HepG2 (cell line): ENCODE data around the gene SLC12A5. TPM values are rescaled to one million over a fixed set of nuclear protein-coding genes. Genes with fewer than 3 reads are reported as not detected.
A peak's percentile ranks its signal among the peaks of the same experiment; 100 is the strongest.

ENCODE experiments used
- CCAR2 ChIP-seq: fragments of 200-400 bp; formaldehyde crosslinking; optimal IDR thresholded peaks from 2 replicates; pipeline ENCODE3; 2018; ENCODE audit warnings: low read depth, mild to moderate bottlenecking, low read length, moderate library complexity
- ELF4 ChIP-seq: sonication (generic); formaldehyde crosslinking; IDR thresholded peaks from 2 replicates; pipeline ENCODE4 v1.5.0; 2020; ENCODE audit warnings: missing genetic modification reagents, mild to moderate bottlenecking, moderate library complexity, borderline replicate concordance
- KMT2B ChIP-seq: IDR thresholded peaks from 2 replicates; pipeline ENCODE4 v1.6.1; 2016; ENCODE audit warnings: missing genetic modification reagents, missing compliant biosample characterization
- MAFG ChIP-seq: sonication (generic); formaldehyde crosslinking; IDR thresholded peaks from 2 replicates; pipeline ENCODE4 v1.5.1; 2020; ENCODE audit warnings: mild to moderate bottlenecking, missing genetic modification reagents
- MTERF4 ChIP-seq: sonication (generic); formaldehyde crosslinking; IDR thresholded peaks from 2 replicates; pipeline ENCODE4 v1.8.0; 2023; ENCODE audit warnings: mild to moderate bottlenecking, missing genetic modification reagents
- NFE2L2 ChIP-seq: fragments of 150-350 bp; IDR thresholded peaks from 2 replicates; pipeline ENCODE4 v1.6.1; 2014; ENCODE audit warnings: low read length
- ONECUT2 ChIP-seq: sonication (generic); formaldehyde crosslinking; IDR thresholded peaks from 2 replicates; pipeline ENCODE4 v1.4.0; 2020; ENCODE audit warnings: missing genetic modification reagents
- PRDM15 ChIP-seq: sonication (generic); formaldehyde crosslinking; IDR thresholded peaks from 2 replicates; pipeline ENCODE4 v1.4.0; 2020; ENCODE audit warnings: missing genetic modification reagents
- RCOR2 ChIP-seq: IDR thresholded peaks from 2 replicates; pipeline ENCODE4 v1.6.1; 2016; ENCODE audit warnings: missing biosample characterization, missing genetic modification reagents
- RFX5 ChIP-seq: IDR thresholded peaks from 2 replicates; pipeline ENCODE4 v1.6.1; 2011; ENCODE audit warnings: low read depth, low read length, improper control_type of control experiment
- SMYD3 ChIP-seq: sonication (generic); formaldehyde crosslinking; IDR thresholded peaks from 2 replicates; pipeline ENCODE4 v1.8.1; 2023; ENCODE audit warnings: mild to moderate bottlenecking, missing genetic modification reagents
- SP4 ChIP-seq: sonication (generic); formaldehyde crosslinking; IDR thresholded peaks from 2 replicates; pipeline ENCODE4 v1.8.1; 2023; ENCODE audit warnings: mild to moderate bottlenecking, missing genetic modification reagents
- TEAD3 ChIP-seq: optimal IDR thresholded peaks from 2 replicates; pipeline ENCODE3; 2016; ENCODE audit warnings: borderline replicate concordance
- YY1 ChIP-seq: IDR thresholded peaks from 2 replicates; pipeline ENCODE4 v1.6.1; 2011; ENCODE audit warnings: low read length, low read depth, moderate library complexity, mild to moderate bottlenecking; ENCODE audit not compliant: insufficient read depth, insufficient replicate concordance
- ZBTB1 ChIP-seq: sonication (generic); formaldehyde crosslinking; IDR thresholded peaks from 2 replicates; pipeline ENCODE4 v1.4.0; 2020; ENCODE audit warnings: missing genetic modification reagents, borderline replicate concordance
- ZBTB8A ChIP-seq: sonication (generic); formaldehyde crosslinking; IDR thresholded peaks from 2 replicates; pipeline ENCODE4 v1.4.0; 2020; ENCODE audit warnings: mild to moderate bottlenecking, low read depth, missing genetic modification reagents, borderline replicate concordance
- ZFP36 ChIP-seq: fragments of 150-350 bp; IDR thresholded peaks from 2 replicates; pipeline ENCODE4 v1.6.1; 2018; ENCODE audit warnings: borderline replicate concordance, low read length, low read depth; ENCODE audit not compliant: partially characterized antibody
- ZFP36L2 ChIP-seq: sonication (generic); formaldehyde crosslinking; IDR thresholded peaks from 2 replicates; pipeline ENCODE4 v1.4.0; 2020; ENCODE audit warnings: missing genetic modification reagents
- ZNF256 ChIP-seq: sonication (generic); formaldehyde crosslinking; conservative IDR thresholded peaks from 2 replicates; pipeline ENCODE4 v1.4.0; 2020; ENCODE audit warnings: missing genetic modification reagents
- ZNF264 ChIP-seq: sonication (generic); formaldehyde crosslinking; IDR thresholded peaks from 2 replicates; pipeline ENCODE4 v1.4.0; 2020; ENCODE audit warnings: missing genetic modification reagents
- ZNF34 ChIP-seq: sonication (generic); formaldehyde crosslinking; IDR thresholded peaks from 2 replicates; pipeline ENCODE4 v1.4.0; 2020; ENCODE audit warnings: mild to moderate bottlenecking, missing genetic modification reagents, borderline replicate concordance
- ZNF549 ChIP-seq: sonication (generic); formaldehyde crosslinking; IDR thresholded peaks from 2 replicates; pipeline ENCODE4 v1.5.0; 2020; ENCODE audit warnings: missing genetic modification reagents
- ZNF563 ChIP-seq: sonication (generic); formaldehyde crosslinking; IDR thresholded peaks from 2 replicates; pipeline ENCODE4 v1.8.0; 2022; ENCODE audit warnings: mild to moderate bottlenecking, moderate library complexity, missing genetic modification reagents
- ZNF605 ChIP-seq: sonication (generic); formaldehyde crosslinking; IDR thresholded peaks from 2 replicates; pipeline ENCODE4 v1.8.0; 2022; ENCODE audit warnings: mild to moderate bottlenecking, missing genetic modification reagents
- ZNF720 ChIP-seq: sonication (generic); formaldehyde crosslinking; IDR thresholded peaks from 2 replicates; pipeline ENCODE4 v1.4.0; 2020; ENCODE audit warnings: missing genetic modification reagents
- polyA plus RNA-seq, 8 experiments: library from polyadenylated mRNA; depleted of rRNA in 3 of 8; stranded (reverse) in 7 of 8; unstranded in 1 of 8; fragments of >200 nt; fragmentation: Illumina TruSeq in 4 of 8; extraction: Trizol in 4 of 8; gene quantifications; 2 replicates each; pipeline versions ENCODE4 v1.2.1 to v1.2.3, GENCODE V29; 2011 to 2016; ENCODE audit warnings: low read depth in 4 of 8, missing spikeins in 1 of 8, mixed read lengths in 1 of 8; ENCODE audit not compliant: insufficient read depth in 1 of 8
- total RNA-seq, 5 experiments: library from RNA; depleted of rRNA; stranded (reverse); fragments of >200 nt; fragmentation: Illumina TruSeq; extraction: Trizol; gene quantifications; 2 replicates each; pipeline ENCODE4 v1.2.3, GENCODE V29; 2016; ENCODE audit warnings: low read depth in 1 of 5
- TF ChIP-seq, protein P1 (sequence below): sonication (generic); formaldehyde crosslinking; IDR thresholded peaks from 2 replicates; pipeline ENCODE4 v1.5.0; 2020; ENCODE audit warnings: missing genetic modification reagents

Gene SLC12A5
- total and polyA plus RNA-seq, 2 of the 13 experiments (the other 11 are each of a cell fraction or from before 2014, with no cell fraction given) = 4.3 to 5.4 TPM

- TF ChIP-seq RFX5 (no peak), ZNF563 (CRISPR knock-in tag) (no peak), RCOR2 (CRISPR knock-in tag) (no peak), ZNF605 (peak; percentile 51; the same call in 1 of the 2 replicates), PRDM15 (CRISPR knock-in tag) (peak; percentile 39; the same call in 1 of the 2 replicates), ZNF720 (CRISPR knock-in tag) (no peak), ZNF549 (CRISPR knock-in tag) (no peak), ZBTB8A (CRISPR knock-in tag) (no peak), KMT2B (CRISPR knock-in tag) (0 out of 2 replicates have a peak, but pooled peaks have one; percentile 36), ZFP36 (no peak), NFE2L2 (no peak), SMYD3 (CRISPR knock-in tag) (no peak), TEAD3 (no peak), ZFP36L2 (CRISPR knock-in tag) (peak; percentile 88; the same call in 1 of the 2 replicates), ONECUT2 (CRISPR knock-in tag) (peak; percentile 26; the same call in 1 of the 2 replicates), YY1 (no peak), ZBTB1 (CRISPR knock-in tag) (no peak), SP4 (CRISPR knock-in tag) (no peak), ZNF34 (CRISPR knock-in tag) (no peak), ZNF256 (CRISPR knock-in tag) (0 out of 2 replicates have a peak, but pooled peaks have one; percentile 33), ZNF264 (0 out of 2 replicates have a peak, but pooled peaks have one; percentile 70), ELF4 (no peak), MTERF4 (CRISPR knock-in tag) (no peak), MAFG (CRISPR knock-in tag) (no peak), CCAR2 (no peak)
- TF ChIP-seq, protein P1, sequence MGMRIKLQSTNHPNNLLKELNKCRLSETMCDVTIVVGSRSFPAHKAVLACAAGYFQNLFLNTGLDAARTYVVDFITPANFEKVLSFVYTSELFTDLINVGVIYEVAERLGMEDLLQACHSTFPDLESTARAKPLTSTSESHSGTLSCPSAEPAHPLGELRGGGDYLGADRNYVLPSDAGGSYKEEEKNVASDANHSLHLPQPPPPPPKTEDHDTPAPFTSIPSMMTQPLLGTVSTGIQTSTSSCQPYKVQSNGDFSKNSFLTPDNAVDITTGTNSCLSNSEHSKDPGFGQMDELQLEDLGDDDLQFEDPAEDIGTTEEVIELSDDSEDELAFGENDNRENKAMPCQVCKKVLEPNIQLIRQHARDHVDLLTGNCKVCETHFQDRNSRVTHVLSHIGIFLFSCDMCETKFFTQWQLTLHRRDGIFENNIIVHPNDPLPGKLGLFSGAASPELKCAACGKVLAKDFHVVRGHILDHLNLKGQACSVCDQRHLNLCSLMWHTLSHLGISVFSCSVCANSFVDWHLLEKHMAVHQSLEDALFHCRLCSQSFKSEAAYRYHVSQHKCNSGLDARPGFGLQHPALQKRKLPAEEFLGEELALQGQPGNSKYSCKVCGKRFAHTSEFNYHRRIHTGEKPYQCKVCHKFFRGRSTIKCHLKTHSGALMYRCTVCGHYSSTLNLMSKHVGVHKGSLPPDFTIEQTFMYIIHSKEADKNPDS (CRISPR knock-in tag) = no peak
Measured at GRCh38 chr20:46027245-46027853, 1.7 kb upstream of the SLC12A5 start (continued).
